PFSK-1 (cell line): ENCODE data around the gene UBA7.

Experiments
- FOXP2 ChIP-seq: optimal IDR thresholded peaks from 2 replicates; pipeline ENCODE3; 2011; ENCODE audit warnings: borderline replicate concordance, control low read depth, inconsistent platforms; ENCODE audit not compliant: insufficient read depth; ENCODE audit errors: extremely low read length, extremely low read depth
- POLR2AphosphoS5 ChIP-seq: IDR thresholded peaks from 2 replicates; pipeline ENCODE4 v1.6.1; 2012; ENCODE audit warnings: low read depth, mild to moderate bottlenecking, control low read depth, low read length, moderate library complexity
- REST ChIP-seq, 2 experiments: IDR thresholded peaks; 2 replicates each; pipeline versions ENCODE4 v1.6.1 to v1.8.0; 2011 to 2012; ENCODE audit warnings: low read depth in 2 of 2, low read length in 2 of 2, control low read depth in 1 of 2, inconsistent platforms in 1 of 2, mild to moderate bottlenecking in 1 of 2, moderate library complexity in 1 of 2; ENCODE audit not compliant: insufficient read depth in 1 of 2
- SIN3A ChIP-seq: IDR thresholded peaks from 2 replicates; pipeline ENCODE4 v1.6.1; 2012; ENCODE audit warnings: mild to moderate bottlenecking, low read length, moderate library complexity, borderline replicate concordance; ENCODE audit not compliant: insufficient read depth
- TAF1 ChIP-seq: IDR thresholded peaks from 2 replicates; pipeline ENCODE4 v1.6.1; 2012; ENCODE audit warnings: low read length, control low read depth, borderline replicate concordance; ENCODE audit not compliant: insufficient read depth

UBA7 gene

GRCh38 chr3:49756036-49756435 is 57.7 kb downstream of the UBA7 start:
- TF ChIP-seq TAF1, result no peak
- no peak for TF ChIP-seq REST (IDR thresholded peaks at IDR 0.05; ENCODE audit: insufficient read depth in 1 of 2, low read depth in 2 of 2, low read length in 2 of 2)
- TF ChIP-seq SIN3A, result no peak
- TF ChIP-seq FOXP2, result no peak
- no peak for TF ChIP-seq POLR2AphosphoS5
